Kidney glomerular epithelial cell (primary cell): ENCODE data around the gene SPATS2L.
A peak's percentile ranks its signal among the peaks of the same experiment; 100 is the strongest.
"Not testable (repeated sequence)": the region's sequence is repeated elsewhere in the genome, so short reads cannot be mapped to it uniquely, and the experiment has no call there.

Source experiments
- DNase-seq: peaks from one replicate; lab custom pipeline; 2025; lab: John Stamatoyannopoulos, UW

The SPATS2L gene

GRCh38 chr2:200320344-200320743 is 13.9 kb downstream of the SPATS2L start:
- no peak for DNase-seq

DNA sequence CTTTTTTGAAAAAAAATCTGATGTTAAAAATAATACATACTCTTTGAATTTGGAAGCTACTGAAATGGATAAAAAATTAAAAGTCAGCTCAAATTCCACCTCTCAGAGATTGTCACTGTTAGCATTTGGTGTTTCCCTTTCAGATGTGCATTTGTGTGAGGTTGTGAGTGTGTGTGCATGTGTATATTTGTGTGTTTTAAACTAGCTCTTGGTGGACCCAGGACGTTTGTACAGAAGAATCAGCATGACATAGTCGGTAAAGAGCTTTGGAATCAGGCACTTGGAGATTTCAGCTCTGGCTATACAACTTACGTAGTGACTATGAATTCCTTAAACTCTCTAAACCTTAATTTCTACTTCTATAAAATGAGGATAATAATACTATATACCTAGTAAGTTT is 14.5 kb downstream of the SPATS2L start:
- no peak for DNase-seq

DNA sequence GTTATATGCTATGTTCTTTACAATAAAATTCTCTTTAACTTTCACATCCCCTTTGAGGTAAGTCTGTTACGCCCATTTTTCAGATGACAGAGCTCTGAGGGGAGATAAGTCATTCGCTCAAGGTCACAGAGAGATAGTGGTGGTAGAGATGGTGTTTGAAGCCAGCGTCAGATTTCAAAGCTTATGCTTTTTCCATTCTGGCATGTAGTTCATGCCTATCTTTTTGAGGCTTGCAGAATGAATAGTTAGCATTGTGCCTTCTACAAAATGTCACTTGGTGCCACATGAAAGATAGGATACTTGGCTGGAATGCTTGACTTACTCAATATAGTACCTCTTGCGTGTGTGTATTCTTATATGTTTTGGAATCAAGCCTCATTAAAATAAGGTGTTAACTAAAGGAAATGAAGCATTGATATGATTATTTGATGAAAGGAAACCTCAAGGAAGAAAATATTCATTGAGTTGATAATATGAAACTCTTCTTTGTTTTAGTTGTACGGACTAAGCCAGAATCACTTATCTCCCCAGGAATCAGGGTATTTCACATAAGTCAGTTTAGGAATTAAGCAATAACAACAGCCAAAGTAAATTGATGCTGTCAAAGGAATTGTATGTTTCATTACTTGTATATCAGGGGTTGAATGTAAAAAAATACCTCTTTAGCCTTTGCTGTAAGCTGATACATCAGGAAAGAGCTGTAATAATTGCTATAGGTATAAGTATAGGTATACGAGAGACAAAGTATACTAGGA is 15.5 kb downstream of the SPATS2L start:
- no peak for DNase-seq

DNA sequence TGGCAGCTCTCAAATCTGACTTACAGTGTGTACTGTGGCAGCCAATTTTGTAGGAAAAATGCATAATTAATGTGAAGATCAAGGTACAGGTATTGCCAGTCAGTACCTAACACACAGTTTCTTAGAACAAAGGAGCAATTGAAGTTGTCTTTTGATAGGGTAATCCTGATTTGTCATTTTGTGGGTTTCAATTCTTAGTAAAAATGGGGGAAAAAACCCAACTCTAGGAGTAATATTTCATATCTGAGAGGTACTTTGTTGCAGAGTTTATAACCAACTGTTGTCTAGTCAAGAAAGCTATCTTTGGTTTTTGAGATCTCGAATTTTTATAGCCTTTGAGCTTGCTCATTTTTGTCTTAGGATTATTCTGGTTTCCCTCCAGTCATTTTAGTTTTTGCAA is 16.1 kb downstream of the SPATS2L start:
- DNase-seq = no peak

DNA sequence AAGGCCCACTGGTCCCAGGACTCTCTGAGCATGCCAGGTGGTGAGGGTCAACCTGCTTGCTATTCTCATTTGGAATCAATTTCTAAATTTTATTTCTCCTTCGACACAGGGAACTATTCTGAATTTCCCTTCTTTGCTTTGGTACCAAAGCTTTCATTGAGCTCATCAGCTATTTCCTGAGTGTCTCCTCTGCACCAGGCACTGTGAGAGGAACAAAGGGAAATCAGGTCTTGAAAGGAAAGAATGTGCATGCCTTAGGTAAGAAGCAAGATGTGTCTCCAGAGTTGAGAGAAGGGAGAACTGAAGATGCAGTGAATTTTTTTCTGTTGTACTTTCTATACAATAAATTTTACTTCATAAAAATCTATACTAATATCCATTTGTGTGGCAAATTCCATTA is 17.9 kb downstream of the SPATS2L start:
- DNase-seq = no peak

- DNase-seq = no peak
Measured at GRCh38 chr2:200329384-200329783, 22.9 kb downstream of the SPATS2L start.

DNA sequence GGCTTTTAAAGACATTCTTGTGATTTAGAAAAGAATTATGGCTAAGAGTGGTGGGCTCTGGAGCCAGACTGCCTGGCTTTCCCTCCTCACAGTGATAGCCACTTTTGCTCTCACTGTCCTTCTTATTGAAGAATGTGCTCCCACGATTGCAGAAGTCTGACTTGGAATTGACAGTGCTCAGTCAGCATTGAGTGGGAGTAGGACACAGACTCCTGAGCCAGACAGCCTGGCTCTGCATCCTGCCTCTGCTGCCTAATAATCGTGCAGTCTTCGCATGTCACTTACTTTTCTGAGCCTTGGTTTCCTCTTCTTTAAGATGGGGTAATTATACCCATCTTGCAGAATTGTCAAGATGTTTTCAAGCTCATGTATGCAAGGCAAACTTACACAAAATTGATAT is 23.3 kb downstream of the SPATS2L start:
- DNase-seq = peak; percentile 44

DNA sequence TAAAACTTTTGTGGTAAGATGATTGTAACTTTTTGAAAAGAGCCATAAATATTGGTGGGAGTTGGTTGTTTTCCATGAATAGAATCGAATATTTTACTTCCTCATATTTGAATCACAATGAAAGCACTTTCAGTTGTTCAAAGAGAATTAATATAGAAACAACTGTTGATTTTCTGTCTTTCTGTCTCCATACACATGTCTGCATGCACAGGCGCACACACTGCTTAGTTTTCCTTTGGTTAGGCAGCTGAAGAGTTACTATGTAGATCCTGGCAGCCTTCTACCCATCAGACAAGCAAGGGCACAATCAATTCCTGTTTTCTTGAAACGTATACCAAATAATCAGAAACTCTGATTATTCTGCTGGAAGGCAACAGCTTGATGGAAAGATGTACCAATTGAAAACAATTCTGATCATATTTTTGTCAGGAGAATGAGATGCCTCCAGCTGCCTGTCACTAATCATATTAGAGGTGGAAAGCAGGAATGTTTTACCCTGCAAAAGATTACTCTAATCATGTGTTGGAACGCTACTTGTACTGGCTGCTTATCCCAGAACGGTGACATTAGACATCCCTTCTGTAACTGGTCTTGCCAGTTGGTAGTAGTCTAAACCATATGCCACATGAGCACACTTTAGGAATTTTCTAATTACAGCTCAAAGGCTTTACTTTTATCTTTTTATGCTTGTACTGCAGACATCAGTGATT is 24.0 kb downstream of the SPATS2L start:
- no peak for DNase-seq

GRCh38 chr2:200331061-200331400 is 24.5 kb downstream of the SPATS2L start:
- DNase-seq = no peak

- no peak for DNase-seq
Measured at GRCh38 chr2:200335657-200336056, 29.2 kb downstream of the SPATS2L start.

DNA sequence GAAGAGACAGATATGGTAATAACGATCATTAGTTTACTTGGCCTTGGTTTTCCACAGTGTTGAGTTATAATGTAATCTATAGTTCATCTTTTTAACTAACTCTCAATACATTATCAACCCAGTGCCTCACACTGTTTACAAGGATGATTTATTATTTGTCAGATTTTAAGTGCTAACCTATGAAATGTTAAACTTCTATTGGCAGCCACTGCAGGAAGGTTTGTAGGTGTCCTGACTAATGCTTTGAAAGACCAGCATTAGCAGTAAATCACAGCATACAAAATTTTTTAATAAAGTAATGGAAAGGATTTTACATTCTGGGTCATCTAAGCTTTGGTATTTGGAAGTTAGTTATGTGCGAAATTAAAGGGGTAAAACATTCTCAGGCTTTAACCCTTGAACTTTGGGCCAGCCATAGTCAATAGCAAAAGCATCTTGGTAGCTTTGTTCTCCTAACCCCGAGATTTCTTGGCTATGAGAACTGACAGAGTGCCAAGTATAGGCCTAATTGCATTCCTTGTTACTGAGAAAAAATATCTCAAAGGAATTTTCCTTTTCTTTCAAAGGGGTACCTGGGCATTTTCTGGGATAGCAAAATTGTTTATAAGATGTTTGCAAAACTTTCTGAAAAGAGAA is 30.6 kb downstream of the SPATS2L start:
- peak; percentile 19 for DNase-seq

GRCh38 chr2:200337621-200338020 is 31.1 kb downstream of the SPATS2L start:
- DNase-seq = no peak

DNA sequence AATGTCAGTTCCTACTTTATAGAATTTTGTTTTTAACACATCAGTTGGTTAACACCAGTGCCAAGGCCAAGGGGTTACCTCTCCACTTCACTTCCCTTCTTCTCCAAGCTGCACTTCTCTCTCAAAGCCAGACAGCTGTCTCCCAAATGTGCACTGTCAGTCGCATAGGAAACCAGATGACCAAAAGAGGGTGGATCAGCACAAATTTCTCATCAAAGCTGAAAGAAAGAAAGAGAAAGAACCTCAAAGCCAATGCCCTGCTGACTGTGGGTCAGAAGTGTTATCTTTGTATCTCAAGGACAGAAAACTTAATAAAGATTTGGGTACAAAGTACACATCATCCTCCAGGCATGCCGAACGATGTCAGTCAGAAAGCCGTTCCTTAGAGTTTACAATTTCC is 32.2 kb downstream of the SPATS2L start:
- no peak for DNase-seq

GRCh38 chr2:200340508-200341224 is 34.2 kb downstream of the SPATS2L start:
- DNase-seq = no peak

- DNase-seq = no peak
Measured at GRCh38 chr2:200341376-200341775, 34.9 kb downstream of the SPATS2L start.

DNA sequence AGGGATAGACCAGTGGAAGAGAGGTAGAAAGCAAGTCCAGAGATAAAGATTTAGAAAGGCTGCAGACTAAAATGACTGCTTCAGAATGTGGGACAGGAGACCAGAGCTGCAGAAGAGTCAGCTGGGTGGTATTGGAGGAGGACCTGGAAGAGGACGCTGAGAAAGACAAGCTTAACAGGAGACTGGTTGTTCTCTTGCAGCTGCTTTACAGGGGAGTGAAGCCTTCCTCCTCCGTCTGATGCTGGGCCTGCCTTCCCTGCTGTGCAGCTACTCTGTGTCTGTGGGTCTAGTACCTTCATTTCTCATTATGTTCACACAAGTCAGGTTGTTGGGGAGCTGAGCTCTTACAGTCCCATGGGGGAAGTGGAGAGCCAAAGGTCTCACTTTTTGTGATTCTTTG is 35.7 kb downstream of the SPATS2L start:
- no peak for DNase-seq

- no peak for DNase-seq
Measured at GRCh38 chr2:200342654-200343053, 36.2 kb downstream of the SPATS2L start.

DNA sequence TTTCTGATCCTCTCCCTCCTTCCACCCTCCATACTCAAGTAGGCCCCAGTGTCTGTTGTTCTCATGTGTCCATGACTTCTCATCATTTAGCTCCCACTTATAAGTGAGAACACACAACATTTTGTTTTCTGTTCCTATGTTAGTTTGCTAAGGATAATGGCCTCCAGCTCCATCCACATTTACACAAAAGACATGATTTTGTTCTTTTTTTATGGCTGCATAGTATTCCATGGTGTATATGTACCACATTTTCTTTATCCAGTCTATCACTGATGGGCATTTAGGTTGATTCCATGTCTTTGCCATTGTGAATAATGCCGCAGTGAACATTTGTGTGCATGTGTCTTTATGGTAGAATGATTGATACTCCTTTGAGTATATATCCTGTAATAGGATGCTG is 37.7 kb downstream of the SPATS2L start:
- DNase-seq = not testable (repeated sequence)

GRCh38 chr2:200345975-200346374 is 39.5 kb downstream of the SPATS2L start:
- DNase-seq = no peak

DNA sequence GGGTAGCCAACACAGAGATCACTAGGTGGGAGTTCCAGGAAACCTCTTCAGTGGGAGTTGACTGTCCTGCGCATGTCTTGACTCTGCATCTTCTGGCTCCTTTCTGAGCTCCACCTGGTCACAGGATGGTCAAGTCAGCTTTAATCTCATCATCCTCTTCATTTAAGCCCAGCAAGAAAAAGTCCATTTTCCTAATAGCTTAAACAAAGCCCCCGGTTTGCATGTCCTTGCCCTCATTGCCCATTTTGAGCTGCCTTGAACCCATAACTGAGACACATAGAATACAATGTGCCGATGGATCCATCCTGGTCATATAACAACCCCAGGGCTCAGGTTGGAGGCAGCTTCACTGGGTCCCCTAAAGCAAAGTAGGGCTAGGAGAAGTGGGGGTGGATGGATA is 40.8 kb downstream of the SPATS2L start:
- DNase-seq = no peak

DNA sequence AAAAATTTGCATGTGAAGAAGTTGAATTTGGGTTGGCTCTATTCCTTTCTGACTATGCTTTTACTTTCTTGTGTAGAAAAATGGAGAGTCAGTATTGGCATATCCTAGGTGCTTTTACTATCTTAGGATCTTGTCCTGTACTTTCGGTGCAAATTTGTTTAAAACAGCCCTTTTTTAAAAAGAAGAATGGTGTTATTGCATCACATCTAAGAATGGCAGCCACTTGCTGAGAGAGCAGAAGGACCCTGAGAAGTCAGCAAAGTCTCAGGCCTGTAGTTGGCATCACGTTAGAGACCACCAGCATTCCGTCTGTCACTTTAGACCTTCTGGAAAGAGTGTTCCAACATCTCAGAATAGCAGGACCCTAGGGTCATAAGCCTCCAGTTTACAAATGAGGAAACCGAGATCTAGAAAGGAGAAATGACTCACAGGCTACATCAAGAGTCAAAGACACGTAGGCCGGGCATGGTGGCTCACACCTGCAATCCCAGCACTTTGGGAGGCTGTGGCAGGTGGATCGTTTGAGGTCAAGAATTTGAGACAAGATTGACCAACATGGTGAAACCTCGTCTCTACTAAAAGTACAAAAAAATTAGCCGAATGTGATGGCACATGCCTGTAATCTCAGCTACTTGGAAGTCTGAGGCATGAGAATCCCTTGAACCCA is 42.5 kb downstream of the SPATS2L start:
- no peak for DNase-seq

DNA sequence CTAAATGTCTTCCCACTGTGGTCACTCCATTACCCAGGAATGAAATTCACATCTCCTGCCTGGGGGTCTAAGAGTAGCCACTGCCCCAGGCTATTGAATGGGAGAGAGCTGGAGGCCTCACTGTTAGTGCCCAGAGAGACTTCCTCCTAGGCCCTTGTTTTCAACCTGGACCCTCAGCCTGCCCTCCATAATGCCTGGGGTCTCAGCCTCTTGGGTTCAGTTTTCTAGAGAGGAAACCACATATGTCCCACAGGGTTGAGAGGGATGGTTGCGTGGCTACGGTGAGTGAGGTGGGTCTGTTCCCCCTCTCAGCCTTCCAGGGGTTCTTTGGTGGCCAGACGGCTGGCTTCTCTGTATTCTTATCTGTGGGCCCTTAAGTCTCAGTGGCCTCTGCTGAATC is 43.4 kb downstream of the SPATS2L start:
- no peak for DNase-seq
